ENCODE measurements around the gene MED14. TPM values are rescaled to one million over a fixed set of nuclear protein-coding genes. Genes with fewer than 3 reads are reported as not detected.

The MED14 gene
- total RNA-seq, 2 donors from 2014 or later = 22.2 to 35.8 TPM

DNA sequence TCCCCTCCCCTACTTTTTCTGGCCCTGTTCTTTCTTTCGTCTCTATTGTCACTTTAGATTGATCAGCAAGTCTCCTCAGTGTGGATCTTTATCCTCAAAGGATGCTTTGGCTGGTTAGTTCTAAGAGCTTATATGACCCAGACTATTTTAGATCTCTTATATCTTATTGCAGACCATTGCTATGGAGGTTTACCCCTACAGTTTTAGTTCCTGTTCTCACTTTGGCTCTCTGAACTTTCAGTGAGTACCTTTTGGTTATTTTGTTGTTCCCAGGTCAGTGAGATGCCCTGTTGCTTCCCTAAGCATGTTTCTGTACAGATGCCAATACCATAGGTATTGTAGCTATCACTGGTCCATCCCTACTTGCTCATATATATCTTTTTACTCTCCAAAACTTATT lies 24.0 kb upstream of the MED14 start:
- TF ChIP-seq POLR2A (IDR thresholded peaks at IDR 0.05) (no peak), POLR2AphosphoS5 (IDR thresholded peaks at IDR 0.05) (no peak)
- TF ChIP-seq, protein P1, sequence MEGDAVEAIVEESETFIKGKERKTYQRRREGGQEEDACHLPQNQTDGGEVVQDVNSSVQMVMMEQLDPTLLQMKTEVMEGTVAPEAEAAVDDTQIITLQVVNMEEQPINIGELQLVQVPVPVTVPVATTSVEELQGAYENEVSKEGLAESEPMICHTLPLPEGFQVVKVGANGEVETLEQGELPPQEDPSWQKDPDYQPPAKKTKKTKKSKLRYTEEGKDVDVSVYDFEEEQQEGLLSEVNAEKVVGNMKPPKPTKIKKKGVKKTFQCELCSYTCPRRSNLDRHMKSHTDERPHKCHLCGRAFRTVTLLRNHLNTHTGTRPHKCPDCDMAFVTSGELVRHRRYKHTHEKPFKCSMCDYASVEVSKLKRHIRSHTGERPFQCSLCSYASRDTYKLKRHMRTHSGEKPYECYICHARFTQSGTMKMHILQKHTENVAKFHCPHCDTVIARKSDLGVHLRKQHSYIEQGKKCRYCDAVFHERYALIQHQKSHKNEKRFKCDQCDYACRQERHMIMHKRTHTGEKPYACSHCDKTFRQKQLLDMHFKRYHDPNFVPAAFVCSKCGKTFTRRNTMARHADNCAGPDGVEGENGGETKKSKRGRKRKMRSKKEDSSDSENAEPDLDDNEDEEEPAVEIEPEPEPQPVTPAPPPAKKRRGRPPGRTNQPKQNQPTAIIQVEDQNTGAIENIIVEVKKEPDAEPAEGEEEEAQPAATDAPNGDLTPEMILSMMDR (IDR thresholded peaks at IDR 0.05) = no peak
- H3K27ac ChIP-seq = no peak overlapping the region
- 88% methylated on average over 1 of the region's 1 CpG for WGBS
- H3K9me3 ChIP-seq = no peaks in the 10 kb centered on the region
- intact Hi-C loops (cut with DNase I) = no loop called here
- no peak for DNase-seq (ENCODE audit: low spot score)
- no peaks in the 10 kb centered on the region for H3K27me3 ChIP-seq (replicated peaks; ENCODE audit: insufficient read depth)
- H3K4me3 ChIP-seq = no peak overlapping the region
- no peaks in the 10 kb centered on the region for H3K4me1 ChIP-seq (replicated peaks)
- no peaks in the 10 kb centered on the region for H3K36me3 ChIP-seq

- WGBS = 40% methylated on average over 1 of the region's 1 CpG
- Histone ChIP-seq H3K27me3 (replicated peaks; ENCODE audit: insufficient read depth) (no peaks in the 10 kb centered on the region), H3K27ac (no peak overlapping the region)
Measured at GRCh38 chrX:40757058-40757457, 21.7 kb upstream of the MED14 start.

DNA sequence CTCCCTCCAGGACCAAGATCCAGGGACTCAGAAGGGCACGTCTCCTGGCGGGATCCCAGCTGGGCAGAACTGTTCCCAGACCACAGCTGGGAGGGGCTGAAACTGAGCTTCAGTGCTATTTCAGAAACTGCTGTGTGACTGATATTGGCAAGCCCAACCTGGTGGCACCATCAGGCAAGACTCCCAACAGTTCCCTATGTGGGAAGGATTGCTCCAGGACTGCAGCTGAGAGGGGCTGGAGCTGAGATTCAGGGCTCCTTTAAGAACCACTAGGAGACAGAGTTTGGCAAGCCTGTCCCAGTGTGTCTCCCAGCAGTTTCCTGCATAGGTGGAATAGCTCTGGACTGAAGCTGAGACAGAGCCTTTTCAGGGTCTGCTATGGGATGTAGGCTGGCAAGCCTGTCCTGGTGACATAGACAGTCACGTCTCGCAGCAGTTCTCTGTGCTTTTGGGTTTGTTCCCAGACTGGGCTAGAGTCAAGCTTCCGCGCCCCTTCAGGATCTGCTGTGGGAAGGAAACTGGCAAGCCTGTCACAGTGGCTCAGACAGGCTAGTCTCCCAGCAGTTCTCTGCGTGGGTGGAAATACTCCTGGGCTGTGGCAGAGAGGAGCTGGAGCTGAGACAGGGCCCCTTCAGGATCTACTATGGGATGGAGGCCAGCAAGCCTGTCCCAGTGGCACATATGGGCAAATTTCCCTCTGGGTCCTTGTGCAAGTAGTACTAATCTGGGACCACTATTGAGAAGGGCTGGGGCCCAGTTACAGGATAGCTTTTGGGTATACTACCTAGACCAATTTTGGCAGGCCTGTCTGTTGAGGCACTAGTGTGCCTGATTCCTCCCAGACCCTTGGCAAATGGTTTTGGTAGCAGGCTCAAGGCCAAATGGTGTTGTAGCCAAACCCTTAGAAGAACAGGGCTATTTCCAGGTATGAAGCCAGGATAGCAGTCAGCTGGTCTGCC lies 20.2 kb upstream of the MED14 start:
- intact Hi-C loops (cut with DNase I) = no loop called here
- Histone ChIP-seq H3K27me3 (replicated peaks; ENCODE audit: insufficient read depth) (no peaks in the 10 kb centered on the region), H3K36me3 (no peaks in the 10 kb centered on the region), H3K9me3 (no peaks in the 10 kb centered on the region), H3K4me1 (replicated peaks) (no peaks in the 10 kb centered on the region), H3K4me3 (no peak overlapping the region), H3K27ac (peak overlapping the region; percentile 15 to 54)
- peak; percentile 6 for DNase-seq (ENCODE audit: low spot score)
- 13% methylated on average over 7 of the region's 7 CpGs for WGBS
- TF ChIP-seq POLR2AphosphoS5 (IDR thresholded peaks at IDR 0.05) (no peak), POLR2A (IDR thresholded peaks at IDR 0.05) (no peak)
- TF ChIP-seq, protein P1 (IDR thresholded peaks at IDR 0.05) = no peak

More at GRCh38 chrX:40757058-40757457, 21.7 kb upstream of the MED14 start:
- Histone ChIP-seq H3K36me3 (no peaks in the 10 kb centered on the region), H3K9me3 (no peaks in the 10 kb centered on the region), H3K4me3 (no peak overlapping the region), H3K4me1 (replicated peaks) (no peaks in the 10 kb centered on the region)
- no peak for DNase-seq (ENCODE audit: low spot score)
- TF ChIP-seq, protein P1 (IDR thresholded peaks at IDR 0.05) = no peak
- TF ChIP-seq POLR2AphosphoS5 (IDR thresholded peaks at IDR 0.05) (no peak), POLR2A (IDR thresholded peaks at IDR 0.05) (no peak)
- intact Hi-C loops (cut with DNase I) = no loop called here

DNA sequence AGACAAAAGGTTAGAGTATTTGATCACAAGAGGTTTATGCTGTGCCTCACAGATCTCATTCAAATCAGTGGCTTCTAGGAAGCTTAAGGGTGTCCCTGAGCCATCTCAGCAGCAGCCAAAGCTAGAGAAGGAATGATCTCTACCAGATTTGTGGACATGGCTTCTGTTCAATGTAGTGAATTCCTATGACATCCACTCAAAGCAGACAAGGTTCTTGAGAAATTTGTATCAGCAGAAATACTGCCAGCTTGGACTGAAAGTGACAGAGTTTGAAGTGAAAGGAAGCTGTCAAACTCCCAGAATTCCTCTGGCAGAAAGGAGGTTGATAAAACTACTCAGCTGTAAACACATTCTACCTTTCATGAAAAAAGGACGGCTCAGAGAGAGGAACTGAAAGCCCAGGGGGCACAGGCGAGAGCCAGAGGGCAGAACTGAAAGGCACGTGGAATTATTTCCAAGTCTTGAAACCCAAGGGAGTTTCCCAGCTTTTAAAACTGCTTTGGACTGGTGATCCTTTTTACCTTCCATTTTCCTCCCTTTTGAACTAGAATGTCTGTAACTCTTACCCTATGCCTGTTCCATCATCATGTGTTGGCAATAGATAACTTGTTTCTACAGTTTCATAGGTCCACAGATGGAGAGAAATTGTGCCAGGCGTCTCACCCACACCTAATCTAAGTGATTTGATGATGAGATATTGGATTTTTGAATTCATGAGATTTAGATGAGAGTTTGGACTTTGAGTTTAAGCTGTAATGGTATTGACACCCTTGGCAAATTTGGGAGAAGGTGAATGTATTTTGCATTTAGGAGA lies 14.5 kb upstream of the MED14 start:
- DNase-seq (ENCODE audit: low spot score) = no peak
- TF ChIP-seq POLR2A (IDR thresholded peaks at IDR 0.05) (no peak), POLR2AphosphoS5 (IDR thresholded peaks at IDR 0.05) (no peak)
- TF ChIP-seq, protein P1 (IDR thresholded peaks at IDR 0.05) = no peak
- intact Hi-C loops (cut with DNase I) = no loop called here
- Histone ChIP-seq H3K36me3 (no peaks in the 10 kb centered on the region), H3K4me1 (replicated peaks) (no peaks in the 10 kb centered on the region), H3K4me3 (no peak overlapping the region), H3K27me3 (replicated peaks; ENCODE audit: insufficient read depth) (no peaks in the 10 kb centered on the region), H3K9me3 (no peaks in the 10 kb centered on the region), H3K27ac (no peak overlapping the region)
- WGBS = 28% methylated on average over 4 of the region's 4 CpGs
